Activated CD4-positive, alpha-beta memory T cell treated with anti-CD3 and anti-CD28 coated beads for 36 hours (primary cell): ENCODE measurements around the gene RGS6. TPM values are rescaled to one million over a fixed set of nuclear protein-coding genes. Genes with fewer than 3 reads are reported as not detected.

Source experiments
- CTCF ChIA-PET: fragments of 350-600 bp; sonication (Branson Sonifier 250); formaldehyde crosslinking; loops from one replicate; lab custom pipeline; 2021; ENCODE audit warnings: antibody characterized with exemption, inconsistent platforms; lab: Charles Lee
- POLR2A ChIA-PET: fragments of 350-600 bp; sonication (Branson Sonifier 250); formaldehyde crosslinking; loops from one replicate; lab custom pipeline; 2021; ENCODE audit warnings: antibody characterized with exemption; lab: Charles Lee
- DNase-seq: peaks from one replicate; pipeline ENCODE4 v3.0.0-alpha.2; 2020
- H3K27ac Mint-ChIP-seq: one replicate; pipeline ENCODE4 v1.8.0; 2021; ENCODE audit warnings: mixed read lengths
- H3K27me3 Mint-ChIP-seq: one replicate; pipeline ENCODE4 v1.8.0; 2021; ENCODE audit warnings: mixed read lengths
- H3K36me3 Mint-ChIP-seq: one replicate; pipeline ENCODE4 v1.8.0; 2021; ENCODE audit warnings: mixed read lengths
- H3K4me1 Mint-ChIP-seq: one replicate; pipeline ENCODE4 v1.8.0; 2021; ENCODE audit warnings: low read depth, mixed read lengths
- H3K4me3 Mint-ChIP-seq: one replicate; pipeline ENCODE4 v1.8.0; 2021; ENCODE audit warnings: mild to moderate bottlenecking, mixed read lengths
- H3K9me3 Mint-ChIP-seq: one replicate; pipeline ENCODE4 v1.8.0; 2021; ENCODE audit warnings: mixed read lengths
- intact Hi-C: fragments of 100-400 bp; cut with micrococcal nuclease; formaldehyde crosslinking; loops from one replicate; pipeline ENCODE4 v1.15.1; 2023
- total RNA-seq, 2 experiments: library from RNA; stranded (reverse); gene quantifications; one replicate each; pipeline ENCODE4 v1.2.3, GENCODE V29; 2021

Gene RGS6
- total RNA-seq, 2 experiments from 2014 or later, result 0.15 to 0.19 TPM

GRCh38 chr14:72513346-72513745, 581.1 kb downstream of the RGS6 start:
- Mint-ChIP-seq H3K4me3 (no peak overlapping the region), H3K36me3 (no peaks in the 10 kb centered on the region), H3K4me1 (peaks cover 19% of the 10 kb centered on the region), H3K27me3 (peaks cover 6% of the 10 kb centered on the region), H3K27ac (no peak overlapping the region), H3K9me3 (no peaks in the 10 kb centered on the region)
- CTCF ChIA-PET, result interaction anchor here (0.8 to 9.2 kb wide), 27 partner anchors 8 to 438 kb away, joined by 3 to 278 read pairs (median 5); partner anchors contain the start of gene DPF3
- POLR2A ChIA-PET, result no interaction called here
- intact Hi-C loops, result loop anchor here (5.0 kb wide), 1 partner anchor 609 kb away; no protein-coding TSS in a partner anchor
- no peak for DNase-seq

GRCh38 chr14:72513965-72514659, 581.9 kb downstream of the RGS6 start:
- Mint-ChIP-seq H3K27me3 (peaks cover 6% of the 10 kb centered on the region), H3K4me1 (peaks cover 26% of the 10 kb centered on the region), H3K27ac (no peak overlapping the region), H3K9me3 (no peaks in the 10 kb centered on the region), H3K36me3 (no peaks in the 10 kb centered on the region), H3K4me3 (no peak overlapping the region)
- intact Hi-C loops, result loop anchor here (5.0 kb wide), 1 partner anchor 608 kb away; no protein-coding TSS in a partner anchor
- DNase-seq, result no peak
- ChIA-PET CTCF (interaction anchor here (0.6 to 9.2 kb wide), 32 partner anchors 8 to 957 kb away, joined by 3 to 278 read pairs (median 5); partner anchors contain the start of gene DPF3), POLR2A (no interaction called here)

GRCh38 chr14:72514660-72515025, 582.4 kb downstream of the RGS6 start:
- POLR2A ChIA-PET, result no interaction called here
- Mint-ChIP-seq H3K27me3 (peaks cover 6% of the 10 kb centered on the region), H3K4me1 (peaks cover 32% of the 10 kb centered on the region), H3K36me3 (no peaks in the 10 kb centered on the region), H3K9me3 (peaks cover 2% of the 10 kb centered on the region), H3K27ac (no peak overlapping the region), H3K4me3 (no peak overlapping the region)
- intact Hi-C loops, result loop anchor here (5.0 kb wide), 2 partner anchors 608 to 958 kb away; no protein-coding TSS in a partner anchor
- DNase-seq, result no peak
- CTCF ChIA-PET, result interaction anchor here (0.6 to 9.2 kb wide), 29 partner anchors 9 to 957 kb away, joined by 3 to 278 read pairs (median 5); partner anchors contain the start of gene DPF3

GRCh38 chr14:72515779-72516770, 583.8 kb downstream of the RGS6 start:
- POLR2A ChIA-PET, result interaction anchor here (1.5 kb wide), 1 partner anchor 432 kb away, joined by 4 read pairs; no protein-coding TSS in a partner anchor
- CTCF ChIA-PET, result interaction anchor here (0.6 to 9.2 kb wide), 14 partner anchors 10 to 435 kb away, joined by 3 to 278 read pairs (median 6); partner anchors contain the start of gene DPF3
- no peak overlapping the region for H3K27ac Mint-ChIP-seq
- H3K27me3 Mint-ChIP-seq, result peaks cover 4% of the 10 kb centered on the region
- no peak for DNase-seq
- H3K9me3 Mint-ChIP-seq, result peaks cover 9% of the 10 kb centered on the region
- no peak overlapping the region for H3K4me3 Mint-ChIP-seq
- no peaks in the 10 kb centered on the region for H3K36me3 Mint-ChIP-seq
- H3K4me1 Mint-ChIP-seq, result peaks cover 45% of the 10 kb centered on the region
- intact Hi-C loops, result loop anchor here (5.0 kb wide), 1 partner anchor 956 kb away; no protein-coding TSS in a partner anchor

- Mint-ChIP-seq H3K36me3 (no peaks in the 10 kb centered on the region), H3K27me3 (peaks cover 4% of the 10 kb centered on the region), H3K4me3 (no peak overlapping the region), H3K27ac (no peak overlapping the region), H3K9me3 (peaks cover 9% of the 10 kb centered on the region), H3K4me1 (peaks cover 54% of the 10 kb centered on the region)
- DNase-seq, result peak; percentile 81
- intact Hi-C loops, result loop anchor here (1.0 to 5.0 kb wide), 3 partner anchors 388 to 955 kb away; no protein-coding TSS in a partner anchor
- ChIA-PET POLR2A (interaction anchor here (1.5 kb wide), 1 partner anchor 431 kb away, joined by 4 read pairs; no protein-coding TSS in a partner anchor), CTCF (interaction anchor here (0.5 to 9.2 kb wide), 21 partner anchors 8 to 445 kb away, joined by 3 to 278 read pairs (median 3); partner anchors contain the start of gene DPF3)
Measured at GRCh38 chr14:72516936-72517700, 584.9 kb downstream of the RGS6 start.

- DNase-seq, result no peak
- Mint-ChIP-seq H3K9me3 (peaks cover 9% of the 10 kb centered on the region), H3K27ac (no peak overlapping the region), H3K27me3 (peaks cover 4% of the 10 kb centered on the region), H3K4me1 (peaks cover 55% of the 10 kb centered on the region), H3K4me3 (no peak overlapping the region), H3K36me3 (no peaks in the 10 kb centered on the region)
- intact Hi-C loops, result loop anchor here (1.0 to 5.0 kb wide), 6 partner anchors 40 to 955 kb away; no protein-coding TSS in a partner anchor
- CTCF ChIA-PET, result interaction anchor here (0.6 to 9.2 kb wide), 14 partner anchors 7 to 444 kb away, joined by 3 to 278 read pairs (median 4); partner anchors contain the start of gene DPF3
- POLR2A ChIA-PET, result interaction anchor here (1.5 to 1.8 kb wide), 2 partner anchors 41 to 431 kb away, joined by 4 to 7 read pairs; no protein-coding TSS in a partner anchor
Measured at GRCh38 chr14:72517736-72518135, 585.5 kb downstream of the RGS6 start.

GRCh38 chr14:72518809-72519377, 586.7 kb downstream of the RGS6 start:
- CTCF ChIA-PET, result interaction anchor here (0.7 to 9.2 kb wide), 4 partner anchors 10 to 384 kb away, joined by 3 to 278 read pairs (median 16); partner anchors contain the start of gene DPF3
- DNase-seq, result peak; percentile 63
- POLR2A ChIA-PET, result interaction anchor here (1.8 kb wide), 1 partner anchor 42 kb away, joined by 7 read pairs; no protein-coding TSS in a partner anchor
- no peaks in the 10 kb centered on the region for H3K36me3 Mint-ChIP-seq
- peaks cover 9% of the 10 kb centered on the region for H3K9me3 Mint-ChIP-seq
- intact Hi-C loops, result loop anchor here (1.0 to 5.0 kb wide), 5 partner anchors 16 to 953 kb away; no protein-coding TSS in a partner anchor
- H3K27me3 Mint-ChIP-seq, result no peaks in the 10 kb centered on the region
- H3K27ac Mint-ChIP-seq, result peak overlapping the region; percentile 80
- H3K4me3 Mint-ChIP-seq, result peak overlapping the region; percentile 7
- H3K4me1 Mint-ChIP-seq, result peaks cover 57% of the 10 kb centered on the region

GRCh38 chr14:72519543-72519942, 587.3 kb downstream of the RGS6 start:
- ChIA-PET CTCF (interaction anchor here (0.6 to 9.2 kb wide), 4 partner anchors 9 to 383 kb away, joined by 3 to 278 read pairs (median 16); partner anchors contain the start of gene DPF3), POLR2A (interaction anchor here (1.8 kb wide), 1 partner anchor 42 kb away, joined by 7 read pairs; no protein-coding TSS in a partner anchor)
- H3K4me3 Mint-ChIP-seq, result no peak overlapping the region
- intact Hi-C loops, result loop anchor here (1.0 to 5.0 kb wide), 4 partner anchors 16 to 953 kb away; no protein-coding TSS in a partner anchor
- peak overlapping the region; percentile 80 for H3K27ac Mint-ChIP-seq
- peak; percentile 53 for DNase-seq
- H3K36me3 Mint-ChIP-seq, result no peaks in the 10 kb centered on the region
- peaks cover 9% of the 10 kb centered on the region for H3K9me3 Mint-ChIP-seq
- peaks cover 63% of the 10 kb centered on the region for H3K4me1 Mint-ChIP-seq
- no peaks in the 10 kb centered on the region for H3K27me3 Mint-ChIP-seq

GRCh38 chr14:72521045-72521444, 588.8 kb downstream of the RGS6 start:
- peak overlapping the region; percentile 47 for H3K27ac Mint-ChIP-seq
- POLR2A ChIA-PET, result interaction anchor here (0.5 to 1.5 kb wide), 2 partner anchors 373 to 407 kb away, joined by 3 to 5 read pairs; partner anchors contain the start of gene DPF3
- no peak for DNase-seq
- peaks cover 67% of the 10 kb centered on the region for H3K4me1 Mint-ChIP-seq
- CTCF ChIA-PET, result interaction anchor here (1.1 kb wide), 1 partner anchor 384 kb away, joined by 6 read pairs; no protein-coding TSS in a partner anchor
- intact Hi-C loops, result loop anchor here (1.0 to 5.0 kb wide), 2 partner anchors 73 to 146 kb away; no protein-coding TSS in a partner anchor
- no peaks in the 10 kb centered on the region for H3K27me3 Mint-ChIP-seq
- H3K9me3 Mint-ChIP-seq, result peaks cover 9% of the 10 kb centered on the region
- H3K4me3 Mint-ChIP-seq, result no peak overlapping the region
- no peaks in the 10 kb centered on the region for H3K36me3 Mint-ChIP-seq
